SJSA1 (cell line): ENCODE measurements around the gene TSPAN3. TPM values are rescaled to one million over a fixed set of nuclear protein-coding genes. Genes with fewer than 3 reads are reported as not detected.

Experiments
- DNase-seq, 2 experiments: peaks; one replicate each; pipeline ENCODE4 v3.0.0-alpha.2; 2015 to 2020; ENCODE audit warnings: low spot score in 2 of 2, low read depth in 1 of 2
- H3K27ac ChIP-seq: fragments of 250-450 bp; sonication (Bioruptor Pico); 2 replicates; pipeline ENCODE4 v1.5.1; 2020; ENCODE audit warnings: mild to moderate bottlenecking, moderate library complexity
- H3K27me3 ChIP-seq: fragments of 250-450 bp; sonication (Bioruptor Pico); replicated peaks from 2 replicates; pipeline ENCODE4 v1.5.1; 2020; ENCODE audit warnings: mild to moderate bottlenecking, moderate library complexity
- H3K36me3 ChIP-seq: fragments of 250-450 bp; sonication (Bioruptor Pico); 2 replicates; pipeline ENCODE4 v1.5.1; 2020; ENCODE audit warnings: mild to moderate bottlenecking
- H3K4me1 ChIP-seq: fragments of 250-450 bp; sonication (Bioruptor Pico); replicated peaks from 2 replicates; pipeline ENCODE4 v1.6.1; 2021; ENCODE audit warnings: mild to moderate bottlenecking
- H3K4me3 ChIP-seq: fragments of 250-450 bp; sonication (Bioruptor Pico); 2 replicates; pipeline ENCODE4 v1.5.1; 2020; ENCODE audit warnings: mild to moderate bottlenecking
- H3K9me3 ChIP-seq: fragments of 250-450 bp; sonication (Bioruptor Pico); replicated peaks from 2 replicates; pipeline ENCODE4 v1.5.1; 2020; ENCODE audit warnings: mild to moderate bottlenecking
- total RNA-seq: library from RNA; depleted of rRNA; stranded (reverse); fragments of >200 nt; shearing (Covaris generic); gene quantifications from 2 replicates; pipeline ENCODE4 v1.2.3, GENCODE V29; 2014

TSPAN3 gene
- total RNA-seq, 1 experiment from 2014 or later, result 331 TPM

DNA sequence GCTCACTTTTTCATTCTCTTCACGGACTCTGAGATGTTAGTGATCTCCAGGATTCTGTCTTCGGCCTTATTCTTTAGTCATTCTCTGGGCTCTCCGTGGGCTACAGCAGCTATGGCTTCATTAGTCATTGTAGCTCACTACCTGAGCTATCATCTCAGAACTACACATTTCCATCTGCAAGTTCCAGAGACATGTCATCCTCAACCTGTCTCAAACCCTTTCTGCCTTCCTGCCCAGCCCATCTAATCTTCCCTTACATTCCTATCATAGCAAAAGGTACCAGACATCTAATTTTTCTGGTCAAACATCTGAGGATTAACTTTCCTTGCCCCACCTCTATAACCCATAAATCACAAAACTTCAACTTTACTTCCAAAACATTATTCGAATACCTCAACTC is 13.2 kb downstream of the TSPAN3 start:
- Histone ChIP-seq H3K27me3 (no peaks in the 10 kb centered on the region), H3K9me3 (no peaks in the 10 kb centered on the region), H3K36me3 (peaks cover 13% of the 10 kb centered on the region), H3K27ac (no peak overlapping the region), H3K4me3 (no peak overlapping the region), H3K4me1 (no peaks in the 10 kb centered on the region)
- no peak for DNase-seq

DNA sequence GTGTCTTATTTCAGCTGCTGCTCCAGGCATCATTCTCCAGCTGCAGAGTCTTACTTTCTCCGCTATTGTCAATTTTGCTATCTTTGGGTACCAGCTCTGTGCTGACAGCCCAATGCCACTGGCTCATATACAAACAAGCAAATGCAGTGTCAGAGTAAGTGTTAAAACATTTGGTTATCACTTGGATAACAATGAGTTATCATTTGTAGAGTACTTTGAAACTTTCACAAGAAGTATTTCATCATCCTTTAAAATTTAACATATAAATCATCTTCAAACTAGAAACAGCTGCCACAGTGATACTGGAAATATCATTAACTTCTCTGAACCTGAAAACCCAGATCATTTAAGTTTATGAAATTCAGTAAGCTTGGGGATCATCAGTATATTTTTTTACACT is 13.8 kb downstream of the TSPAN3 start:
- no peaks in the 10 kb centered on the region for H3K9me3 ChIP-seq
- peaks cover 19% of the 10 kb centered on the region for H3K36me3 ChIP-seq
- no peaks in the 10 kb centered on the region for H3K27me3 ChIP-seq
- DNase-seq, result no peak
- H3K27ac ChIP-seq, result no peak overlapping the region
- H3K4me1 ChIP-seq, result no peaks in the 10 kb centered on the region
- no peak overlapping the region for H3K4me3 ChIP-seq

DNA sequence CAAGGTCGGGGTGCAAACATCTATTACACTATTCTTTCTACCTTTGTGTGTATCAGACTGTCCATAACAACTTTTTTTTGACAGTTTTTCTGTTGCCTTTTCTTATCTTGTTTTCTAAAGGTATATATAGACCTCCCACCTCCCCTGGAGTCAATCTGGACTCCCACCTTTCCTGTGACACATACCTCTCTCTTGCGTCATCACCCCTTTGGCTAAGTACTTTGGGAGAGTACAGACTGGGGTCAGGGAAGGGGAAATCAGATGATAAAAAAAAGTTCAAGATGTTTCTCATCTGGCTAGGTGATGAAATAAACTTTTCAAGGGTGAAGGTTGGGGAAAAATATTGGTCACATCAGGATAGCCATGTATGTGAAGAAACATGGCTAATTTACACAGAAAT is 17.2 kb downstream of the TSPAN3 start:
- no peak overlapping the region for H3K4me3 ChIP-seq
- no peak overlapping the region for H3K27ac ChIP-seq
- DNase-seq, result no peak
- H3K27me3 ChIP-seq, result no peaks in the 10 kb centered on the region
- peaks cover 34% of the 10 kb centered on the region for H3K36me3 ChIP-seq
- no peaks in the 10 kb centered on the region for H3K9me3 ChIP-seq
- no peaks in the 10 kb centered on the region for H3K4me1 ChIP-seq

DNA sequence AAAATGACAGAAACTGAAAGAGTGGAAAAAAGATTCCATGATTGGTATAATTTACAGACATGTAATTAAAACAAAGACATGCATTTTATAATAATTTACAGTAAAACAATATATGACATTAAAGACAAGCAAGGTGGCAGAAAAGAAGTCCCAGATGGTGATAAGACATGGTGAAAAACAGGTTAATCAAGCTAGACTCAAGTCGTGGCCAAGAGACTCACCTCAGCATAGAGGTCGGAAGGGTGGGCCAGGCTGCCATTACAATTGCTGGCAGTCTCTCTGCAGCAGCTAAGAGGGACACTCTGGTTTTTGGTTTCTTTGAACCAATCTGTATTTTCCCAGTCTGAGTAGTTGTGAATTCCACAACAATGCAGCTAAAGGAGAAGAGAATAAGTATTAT is 18.4 kb downstream of the TSPAN3 start:
- H3K4me3 ChIP-seq, result no peak overlapping the region
- H3K27me3 ChIP-seq, result no peaks in the 10 kb centered on the region
- DNase-seq, result no peak
- H3K4me1 ChIP-seq, result no peaks in the 10 kb centered on the region
- H3K27ac ChIP-seq, result no peak overlapping the region
- peaks cover 44% of the 10 kb centered on the region for H3K36me3 ChIP-seq
- no peaks in the 10 kb centered on the region for H3K9me3 ChIP-seq

DNA sequence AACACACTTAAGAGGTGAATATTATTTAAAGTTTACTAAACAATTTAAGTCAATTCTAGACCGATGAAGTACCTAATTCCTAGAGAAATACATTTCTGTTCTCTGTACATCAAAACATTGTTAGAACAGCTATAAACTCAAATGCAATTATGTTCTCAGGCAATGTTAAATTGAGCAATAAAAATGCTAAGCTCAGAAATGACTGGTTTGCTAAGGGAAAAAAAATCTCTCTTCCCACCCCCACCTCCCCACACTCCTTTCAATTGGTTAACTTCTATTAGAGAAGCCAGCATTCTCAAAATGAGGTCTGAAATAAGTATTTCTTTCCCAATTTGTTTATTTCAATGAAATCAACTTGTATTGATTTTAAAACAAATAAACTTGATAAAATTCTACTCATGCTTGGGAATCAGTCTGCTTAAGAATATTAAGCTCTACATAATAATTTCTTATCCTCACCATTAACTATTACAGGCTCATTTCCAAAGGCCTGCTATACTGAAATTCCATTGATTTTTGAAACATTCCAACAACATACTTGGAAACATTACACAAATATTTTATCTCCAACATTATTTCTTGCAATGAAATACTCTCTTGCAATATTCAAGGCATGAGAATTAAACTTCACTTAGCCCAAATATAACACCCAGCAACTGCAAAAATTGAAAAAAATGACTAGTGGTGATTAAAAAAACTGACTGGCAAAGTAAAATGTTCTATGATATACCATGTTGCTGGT is 22.6 kb downstream of the TSPAN3 start:
- no peaks in the 10 kb centered on the region for H3K9me3 ChIP-seq
- no peaks in the 10 kb centered on the region for H3K27me3 ChIP-seq
- no peak overlapping the region for H3K4me3 ChIP-seq
- no peak overlapping the region for H3K27ac ChIP-seq
- peaks cover 78% of the 10 kb centered on the region for H3K36me3 ChIP-seq
- no peaks in the 10 kb centered on the region for H3K4me1 ChIP-seq
- DNase-seq, result no peak

DNA sequence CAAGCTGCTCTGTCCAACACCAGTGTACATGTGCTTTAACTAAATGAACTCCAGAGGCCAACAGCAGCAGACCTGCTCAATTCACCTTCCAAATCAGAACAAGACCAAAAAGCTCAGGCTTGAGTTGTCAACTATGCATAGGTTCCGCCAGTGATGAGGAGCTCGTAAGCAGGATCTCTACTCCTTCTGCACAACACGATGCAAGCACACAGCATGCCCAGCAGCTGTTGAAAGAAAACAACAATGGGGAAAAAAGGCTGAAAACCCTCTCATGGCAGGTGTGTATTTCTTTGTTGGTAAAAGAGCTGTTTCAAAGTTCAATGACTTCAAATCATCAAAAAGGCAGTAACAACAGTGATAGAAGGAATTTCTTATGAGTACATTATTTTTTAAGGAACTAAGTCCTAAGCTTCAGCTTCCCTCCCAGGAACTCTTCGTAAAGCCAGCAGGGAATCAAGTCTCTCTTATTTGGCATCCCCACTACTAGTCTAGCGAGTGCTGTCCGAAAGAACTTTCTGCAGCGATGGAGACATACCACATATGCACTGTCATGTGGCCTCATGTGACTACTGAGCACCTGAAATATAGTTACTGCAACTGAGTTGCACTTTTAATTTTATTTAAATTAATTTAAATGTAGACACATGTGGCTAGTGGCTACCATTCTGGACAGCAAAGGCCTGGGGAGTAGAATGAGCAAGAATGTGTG is 24.1 kb downstream of the TSPAN3 start:
- Histone ChIP-seq H3K36me3 (peaks cover 80% of the 10 kb centered on the region), H3K27ac (no peak overlapping the region), H3K4me1 (no peaks in the 10 kb centered on the region), H3K9me3 (no peaks in the 10 kb centered on the region), H3K4me3 (no peak overlapping the region), H3K27me3 (no peaks in the 10 kb centered on the region)
- DNase-seq, result no peak

DNA sequence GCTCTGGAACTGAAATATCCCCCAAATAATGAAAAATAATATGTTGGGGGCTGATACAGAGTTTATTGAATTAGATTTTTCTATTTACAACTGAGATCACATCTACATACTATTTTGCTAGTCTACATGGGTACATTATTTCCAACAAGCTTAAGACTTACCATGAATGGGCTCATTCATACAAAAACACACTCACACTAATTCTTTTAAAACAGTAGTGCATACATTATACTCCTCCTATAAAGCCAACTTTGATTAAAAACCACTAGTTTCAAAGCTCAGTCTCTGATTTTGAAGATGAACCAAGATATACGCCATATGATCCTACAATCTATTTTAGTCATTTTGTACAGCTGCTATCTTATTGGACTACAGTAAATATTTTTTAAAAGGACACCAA is 24.9 kb downstream of the TSPAN3 start:
- H3K4me1 ChIP-seq, result no peaks in the 10 kb centered on the region
- no peaks in the 10 kb centered on the region for H3K27me3 ChIP-seq

DNA sequence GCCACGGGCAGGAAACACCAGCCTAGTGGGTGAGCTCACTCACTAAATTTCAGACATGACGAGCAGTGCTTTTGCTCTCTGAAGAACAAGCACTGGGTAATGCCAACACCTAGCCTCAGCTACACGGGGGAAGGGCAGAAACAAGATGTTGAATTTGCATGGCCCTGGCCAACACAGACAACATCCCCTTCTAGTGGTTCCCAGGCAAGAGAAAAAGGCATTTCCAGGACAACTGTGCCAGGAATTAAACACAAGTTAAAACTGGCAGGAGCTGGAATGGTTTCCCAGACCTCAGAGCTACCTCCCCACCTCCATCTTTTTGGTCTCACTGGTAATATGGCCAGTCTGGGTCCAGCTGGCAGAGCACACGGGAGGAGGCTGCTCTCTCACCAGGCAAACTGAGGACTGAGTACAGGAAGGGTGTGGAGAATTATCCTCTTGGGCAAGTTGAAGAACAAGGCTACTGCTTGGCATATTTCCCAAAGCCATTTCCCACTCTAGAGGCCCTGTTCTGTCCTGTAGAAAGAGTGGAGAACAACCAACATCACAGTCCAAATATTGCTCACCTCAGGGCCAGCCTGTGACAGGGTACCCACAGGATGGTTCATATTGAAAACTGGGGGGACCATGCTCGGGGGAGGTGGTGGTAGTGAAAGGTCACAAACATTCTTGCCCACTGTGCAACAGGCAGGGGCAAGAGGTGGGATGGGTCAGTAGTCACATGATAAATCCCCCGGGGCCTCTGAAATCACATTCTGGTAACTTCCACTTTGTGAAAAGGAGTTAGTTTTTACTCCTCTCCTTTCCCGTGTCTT is 26.5 kb downstream of the TSPAN3 start:
- peaks cover 68% of the 10 kb centered on the region for H3K36me3 ChIP-seq
- no peak for DNase-seq
- no peaks in the 10 kb centered on the region for H3K9me3 ChIP-seq
- H3K4me3 ChIP-seq, result no peak overlapping the region
- no peak overlapping the region for H3K27ac ChIP-seq
- no peaks in the 10 kb centered on the region for H3K4me1 ChIP-seq
- H3K27me3 ChIP-seq, result no peaks in the 10 kb centered on the region

More for the DNA sequence above, 24.9 kb downstream of the TSPAN3 start:
- no peak overlapping the region for H3K4me3 ChIP-seq
- no peak overlapping the region for H3K27ac ChIP-seq
- no peaks in the 10 kb centered on the region for H3K9me3 ChIP-seq
- H3K36me3 ChIP-seq, result peaks cover 79% of the 10 kb centered on the region
- no peak for DNase-seq

DNA sequence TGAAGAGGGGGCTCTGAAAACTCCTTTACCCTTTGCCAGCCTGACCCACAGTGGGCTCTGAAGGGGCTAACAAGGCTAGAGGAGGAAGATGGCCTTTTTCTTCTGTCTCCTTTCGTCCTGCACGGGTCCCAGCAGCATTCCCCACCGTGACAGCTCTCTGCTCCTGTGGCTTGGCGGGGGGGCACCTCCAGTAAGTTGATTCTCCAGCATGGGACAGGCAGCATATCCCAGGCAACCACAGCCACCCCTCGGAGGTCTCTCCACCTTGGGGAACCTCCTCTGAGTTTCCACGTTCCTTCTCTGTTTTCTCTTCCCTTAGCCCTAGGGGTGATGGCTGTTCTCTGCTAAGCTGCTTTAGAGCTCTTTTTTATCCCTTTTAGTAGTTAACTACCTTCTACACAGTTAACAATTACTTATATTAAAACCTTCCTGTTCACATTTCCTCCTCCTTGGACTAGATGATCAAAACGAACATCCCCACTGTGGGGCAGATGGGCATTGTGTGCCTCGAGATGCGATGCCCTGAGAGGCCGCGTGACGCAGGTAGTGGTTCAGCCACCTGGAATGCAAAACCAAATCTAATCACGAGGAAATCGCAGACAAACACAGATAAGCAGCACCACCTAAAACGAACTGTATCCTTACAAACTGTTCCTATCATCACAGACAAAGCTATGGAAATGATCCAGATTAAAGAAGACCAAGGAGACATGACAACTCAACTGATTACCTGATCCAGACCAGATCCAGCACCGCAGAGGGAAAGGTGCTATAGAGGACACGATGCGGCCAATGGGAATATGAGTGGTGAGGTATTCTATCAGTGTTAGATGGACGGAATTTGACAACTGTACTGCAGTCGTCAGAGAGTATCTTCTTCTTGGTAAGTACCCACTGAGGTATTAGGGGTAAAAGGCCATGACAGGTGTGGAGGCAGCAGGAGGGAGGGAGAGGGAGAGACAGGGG is 27.7 kb downstream of the TSPAN3 start:
- no peak for DNase-seq
- no peaks in the 10 kb centered on the region for H3K27me3 ChIP-seq
- H3K4me3 ChIP-seq, result no peak overlapping the region
- no peak overlapping the region for H3K27ac ChIP-seq
- H3K9me3 ChIP-seq, result no peaks in the 10 kb centered on the region
- H3K4me1 ChIP-seq, result no peaks in the 10 kb centered on the region
- H3K36me3 ChIP-seq, result peaks cover 64% of the 10 kb centered on the region

DNA sequence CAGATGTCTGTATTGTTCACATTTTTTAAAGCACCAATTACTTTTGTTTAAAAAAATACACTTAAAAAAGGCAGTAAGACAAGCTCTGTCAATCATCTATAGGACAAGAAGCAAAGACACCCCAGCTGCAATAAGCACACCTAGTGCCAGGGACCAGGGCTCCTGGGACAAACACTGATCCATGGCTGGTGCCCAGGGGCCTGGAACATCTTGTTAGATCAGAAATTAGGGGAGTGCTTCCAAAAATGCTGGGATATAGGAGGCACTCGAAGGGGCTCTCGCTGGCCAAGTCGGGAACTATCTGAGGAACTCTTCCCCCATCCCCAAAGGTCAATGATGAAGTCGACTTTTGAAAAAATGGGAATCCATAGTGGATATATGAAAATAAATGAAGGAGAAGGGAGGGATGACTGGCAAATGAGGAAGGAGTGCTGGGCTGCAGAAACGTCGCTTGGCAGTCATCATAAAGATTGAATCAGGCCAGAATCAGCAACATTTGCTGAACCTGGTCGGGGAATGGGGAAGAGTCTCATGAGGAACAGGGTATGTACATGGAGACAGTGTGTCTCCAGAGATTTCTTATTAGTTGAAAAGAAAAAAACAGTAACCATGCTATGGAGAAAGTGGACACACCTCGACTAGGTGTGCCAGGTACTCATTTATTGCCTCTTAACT is 28.5 kb downstream of the TSPAN3 start:
- no peak overlapping the region for H3K4me3 ChIP-seq

DNA sequence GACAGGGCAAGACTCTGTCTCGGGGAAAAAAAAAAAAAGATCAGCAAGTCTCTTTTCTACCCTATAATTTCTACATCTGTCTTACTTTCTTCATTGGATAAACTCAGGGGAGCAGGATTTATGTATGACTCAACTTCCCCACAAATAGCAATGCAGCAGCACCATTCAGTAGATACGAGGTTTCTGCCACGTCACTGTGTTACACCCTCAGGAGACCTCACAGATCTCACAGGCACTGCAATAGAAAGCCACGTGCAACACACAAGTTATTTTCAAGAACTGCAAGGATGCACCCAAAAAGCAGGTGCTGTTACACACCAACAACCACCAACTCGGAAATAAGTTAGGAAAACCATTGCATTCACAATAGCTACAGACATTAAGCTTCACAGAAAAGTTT is 30.2 kb downstream of the TSPAN3 start:
- Histone ChIP-seq H3K27ac (no peak overlapping the region), H3K9me3 (no peaks in the 10 kb centered on the region), H3K27me3 (no peaks in the 10 kb centered on the region), H3K4me1 (no peaks in the 10 kb centered on the region), H3K4me3 (no peak overlapping the region), H3K36me3 (peaks cover 48% of the 10 kb centered on the region)
- DNase-seq, result no peak

More for the DNA sequence above, 28.5 kb downstream of the TSPAN3 start:
- Histone ChIP-seq H3K27ac (no peak overlapping the region), H3K9me3 (no peaks in the 10 kb centered on the region), H3K4me1 (no peaks in the 10 kb centered on the region), H3K36me3 (peaks cover 57% of the 10 kb centered on the region), H3K27me3 (no peaks in the 10 kb centered on the region)
- no peak for DNase-seq

DNA sequence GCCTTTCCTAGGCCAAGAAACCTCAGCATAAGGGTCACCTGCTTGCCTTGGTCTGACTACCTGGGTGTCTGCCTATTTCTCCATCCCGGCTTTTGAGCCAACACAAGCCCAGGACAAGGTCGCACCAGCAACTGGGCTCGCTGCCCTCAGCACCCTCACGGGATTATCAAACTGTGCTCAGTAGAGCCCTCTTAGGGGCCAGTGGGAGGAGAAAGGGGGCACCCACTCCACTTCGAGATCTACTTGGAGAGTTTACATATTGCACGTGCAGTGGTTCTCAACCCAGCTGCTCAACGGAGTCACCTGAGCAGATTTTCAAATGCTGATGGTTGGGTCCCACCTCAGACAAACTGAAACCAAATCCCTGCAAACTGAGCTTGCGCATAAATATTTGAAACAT is 31.1 kb downstream of the TSPAN3 start:
- Histone ChIP-seq H3K4me1 (no peaks in the 10 kb centered on the region), H3K36me3 (peaks cover 40% of the 10 kb centered on the region), H3K27ac (no peak overlapping the region), H3K4me3 (no peak overlapping the region), H3K27me3 (no peaks in the 10 kb centered on the region), H3K9me3 (no peaks in the 10 kb centered on the region)
- DNase-seq, result no peak

DNA sequence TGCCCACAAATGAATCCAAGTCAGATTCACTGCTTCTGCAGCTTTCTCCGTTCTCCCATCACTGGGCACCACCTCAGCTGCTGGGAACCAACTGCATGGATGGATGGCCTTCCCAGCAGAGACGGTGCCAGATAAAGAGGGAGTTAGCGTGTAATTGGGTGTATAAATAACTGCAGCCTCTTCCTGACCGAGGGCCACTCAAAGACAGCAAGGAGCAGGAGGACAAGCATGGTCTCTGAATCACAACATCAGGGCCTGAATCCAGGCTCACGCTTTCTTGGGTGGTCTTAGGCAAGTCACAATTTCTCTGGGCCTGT is 31.7 kb downstream of the TSPAN3 start:
- Histone ChIP-seq H3K27me3 (no peaks in the 10 kb centered on the region), H3K36me3 (peaks cover 33% of the 10 kb centered on the region), H3K4me1 (no peaks in the 10 kb centered on the region), H3K9me3 (no peaks in the 10 kb centered on the region), H3K4me3 (no peak overlapping the region), H3K27ac (no peak overlapping the region)
- DNase-seq, result no peak
